AG09319 (cell line): Measurements from ENCODE around the gene TDRD3.
A peak's percentile ranks its signal among the peaks of the same experiment; 100 is the strongest.

Source experiments
- DNase-seq: peaks from one replicate; pipeline ENCODE4 v3.0.0-alpha.2; 2010; ENCODE audit warnings: low read depth; ENCODE audit errors: extremely low read depth
- CTCF ChIP-seq: IDR thresholded peaks from 2 replicates; pipeline ENCODE4 v1.5.1; 2011; ENCODE audit warnings: low read depth, mild to moderate bottlenecking, inconsistent platforms, low read length, moderate library complexity

TDRD3 gene

DNA sequence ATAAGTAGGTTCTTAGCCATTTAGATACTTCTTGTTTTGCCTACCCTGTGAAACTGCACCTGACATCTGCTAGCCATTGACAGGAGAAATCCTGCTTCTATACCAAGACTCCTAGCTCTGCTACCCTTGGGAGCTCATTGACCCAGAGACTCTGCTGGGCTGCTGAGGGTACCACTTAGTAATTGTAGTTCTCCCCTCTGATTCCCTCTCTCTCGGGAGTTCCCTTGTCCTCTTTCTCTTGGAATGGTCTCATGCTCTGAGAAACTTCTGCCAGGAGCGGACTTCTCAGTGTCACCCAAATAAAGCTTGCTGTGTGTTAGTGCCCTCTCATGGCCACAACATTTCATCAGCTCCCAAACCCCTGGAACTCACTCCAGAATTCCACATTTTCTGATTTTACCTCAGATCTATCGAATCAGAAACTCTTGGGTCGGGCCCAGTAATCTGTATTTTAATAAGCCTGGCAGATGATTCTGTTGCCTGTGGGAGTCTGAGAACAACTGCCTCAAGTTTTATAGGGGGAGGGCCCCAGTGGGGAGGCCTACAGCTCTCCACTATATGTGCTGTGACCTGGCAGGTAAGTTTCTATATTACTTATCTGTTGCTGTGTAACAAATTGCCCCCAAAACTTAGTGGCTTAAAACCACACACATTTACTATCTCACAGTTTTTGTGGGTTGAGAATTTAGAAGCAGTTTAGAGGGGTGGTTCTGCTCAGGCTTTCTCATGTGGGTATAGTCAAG is 221.1 kb downstream of the TDRD3 start:
- peak; percentile 4 for DNase-seq
- TF ChIP-seq CTCF = peak; percentile 64

GRCh38 chr13:60619461-60619860 is 222.4 kb downstream of the TDRD3 start:
- no peak for DNase-seq
- no peak for TF ChIP-seq CTCF

GRCh38 chr13:60620611-60621395 is 223.8 kb downstream of the TDRD3 start:
- DNase-seq = no peak
- no peak for TF ChIP-seq CTCF

DNA sequence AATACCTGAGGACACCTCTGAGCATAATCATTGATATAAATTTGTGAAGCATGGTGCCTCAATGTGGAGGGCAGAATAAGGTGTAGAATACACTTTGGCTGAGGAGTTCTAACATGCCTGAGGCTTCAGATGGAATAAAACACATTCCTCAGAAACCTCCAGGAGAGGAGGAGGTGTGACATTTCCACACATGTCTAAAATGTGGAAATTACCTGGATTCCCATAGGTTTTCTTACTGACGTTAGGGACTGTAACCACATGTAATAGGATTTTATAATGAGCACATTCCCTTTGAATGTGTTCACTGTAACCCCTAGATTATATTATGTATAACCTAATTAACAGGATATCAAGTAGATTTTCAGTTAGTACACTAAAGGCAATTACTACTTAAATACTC is 226.1 kb downstream of the TDRD3 start:
- no peak for DNase-seq
- no peak for TF ChIP-seq CTCF
